Measurements from ENCODE around the gene DIP2B. TPM values are rescaled to one million over a fixed set of nuclear protein-coding genes. Genes with fewer than 3 reads are reported as not detected.

The DIP2B gene
- total and polyA plus RNA-seq, 2 donors from 2014 or later: 4.6 to 23.3 TPM

- no peaks in the 10 kb centered on the region for H3K27me3 ChIP-seq (ENCODE audit: control insufficient read depth, insufficient read depth, low read length)
- no peak for FAIRE-seq
Observed at GRCh38 chr12:50533203-50533584, 28.4 kb downstream of the DIP2B start.

DNA sequence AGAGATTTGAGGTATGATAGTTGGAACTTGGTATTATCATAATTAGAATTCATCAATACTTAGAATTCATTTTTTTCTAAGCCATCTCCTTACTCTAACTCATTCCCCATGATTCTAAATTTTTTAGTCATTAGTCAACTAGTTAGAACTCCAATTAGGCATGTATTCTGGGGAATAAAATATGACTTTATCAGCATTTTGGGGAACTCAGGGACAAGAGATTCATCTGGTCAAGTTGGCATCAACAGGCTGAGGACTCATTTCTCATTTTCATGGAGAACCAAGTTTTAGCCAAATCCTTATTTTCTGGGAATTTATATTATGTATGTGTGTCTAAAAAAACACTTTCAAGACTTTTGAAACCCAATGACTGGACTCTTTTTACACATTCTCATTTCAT is 29.2 kb downstream of the DIP2B start:
- Histone ChIP-seq H3K4me1 (ENCODE audit: control insufficient read depth in 2 of 3, insufficient read depth in 2 of 3, low read depth in 1 of 3, low read length in 3 of 3) (peaks cover 0 to 10% (median 0%) of the 10 kb centered on the region in 3 donors), H3K9ac (ENCODE audit: low read length in 3 of 3) (no peak overlapping the region), H3K27me3 (ENCODE audit: control insufficient read depth, insufficient read depth, low read length) (no peaks in the 10 kb centered on the region), H3K9me3 (ENCODE audit: control insufficient read depth in 2 of 3, insufficient read depth in 1 of 3, low read length in 3 of 3) (no peaks in the 10 kb centered on the region), H3K27ac (ENCODE audit: low read depth in 2 of 2, low read length in 2 of 2) (no peak overlapping the region), H3K36me3 (ENCODE audit: control insufficient read depth in 2 of 3, insufficient read depth in 3 of 3, low read length in 3 of 3) (no peaks in the 10 kb centered on the region), H3K4me3 (ENCODE audit: low read length in 3 of 3) (no peak overlapping the region)
- DNase-seq (no peak), FAIRE-seq (no peak)
- intact Hi-C loops (cut with DNase I): no loop called here
- TF ChIP-seq CTCF (IDR thresholded peaks at IDR 0.05; ENCODE audit: borderline replicate concordance, extremely low read depth, insufficient read depth): no peak

More at GRCh38 chr12:50533203-50533584, 28.4 kb downstream of the DIP2B start:
- Histone ChIP-seq H3K4me3 (ENCODE audit: low read length in 3 of 3) (no peak overlapping the region), H3K36me3 (ENCODE audit: control insufficient read depth in 2 of 3, insufficient read depth in 3 of 3, low read length in 3 of 3) (no peaks in the 10 kb centered on the region), H3K4me1 (ENCODE audit: control insufficient read depth in 2 of 3, insufficient read depth in 2 of 3, low read depth in 1 of 3, low read length in 3 of 3) (peaks cover 0 to 10% (median 0%) of the 10 kb centered on the region in 3 donors), H3K27ac (ENCODE audit: low read depth in 2 of 2, low read length in 2 of 2) (no peak overlapping the region), H3K9ac (ENCODE audit: low read length in 3 of 3) (no peak overlapping the region), H3K9me3 (ENCODE audit: control insufficient read depth in 2 of 3, insufficient read depth in 1 of 3, low read length in 3 of 3) (no peaks in the 10 kb centered on the region)
- no peak for DNase-seq
- intact Hi-C loops (cut with DNase I): no loop called here
- no peak for TF ChIP-seq CTCF (IDR thresholded peaks at IDR 0.05; ENCODE audit: borderline replicate concordance, extremely low read depth, insufficient read depth)

GRCh38 chr12:50536831-50537537 is 32.2 kb downstream of the DIP2B start:
- intact Hi-C loops (cut with DNase I): no loop called here
- Histone ChIP-seq H3K9ac (ENCODE audit: low read length in 3 of 3) (no peak overlapping the region), H3K36me3 (ENCODE audit: control insufficient read depth in 2 of 3, insufficient read depth in 3 of 3, low read length in 3 of 3) (no peaks in the 10 kb centered on the region), H3K27me3 (ENCODE audit: control insufficient read depth, insufficient read depth, low read length) (no peaks in the 10 kb centered on the region), H3K4me1 (ENCODE audit: control insufficient read depth in 2 of 3, insufficient read depth in 2 of 3, low read depth in 1 of 3, low read length in 3 of 3) (peaks cover 0 to 6% (median 0%) of the 10 kb centered on the region in 3 donors), H3K27ac (ENCODE audit: low read depth in 2 of 2, low read length in 2 of 2) (no peak overlapping the region), H3K9me3 (ENCODE audit: control insufficient read depth in 2 of 3, insufficient read depth in 1 of 3, low read length in 3 of 3) (no peaks in the 10 kb centered on the region), H3K4me3 (ENCODE audit: low read length in 3 of 3) (no peak overlapping the region)
- DNase-seq (no peak), FAIRE-seq (no peak)
- TF ChIP-seq CTCF (IDR thresholded peaks at IDR 0.05; ENCODE audit: borderline replicate concordance, extremely low read depth, insufficient read depth): no peak
